Glomerular visceral epithelial cell (primary cell): ENCODE measurements around the gene BLOC1S3.

ENCODE experiments used
- DNase-seq: peaks from one replicate; pipeline ENCODE4 v3.0.0-alpha.2; 2016; ENCODE audit errors: extremely low spot score

Gene BLOC1S3

DNA sequence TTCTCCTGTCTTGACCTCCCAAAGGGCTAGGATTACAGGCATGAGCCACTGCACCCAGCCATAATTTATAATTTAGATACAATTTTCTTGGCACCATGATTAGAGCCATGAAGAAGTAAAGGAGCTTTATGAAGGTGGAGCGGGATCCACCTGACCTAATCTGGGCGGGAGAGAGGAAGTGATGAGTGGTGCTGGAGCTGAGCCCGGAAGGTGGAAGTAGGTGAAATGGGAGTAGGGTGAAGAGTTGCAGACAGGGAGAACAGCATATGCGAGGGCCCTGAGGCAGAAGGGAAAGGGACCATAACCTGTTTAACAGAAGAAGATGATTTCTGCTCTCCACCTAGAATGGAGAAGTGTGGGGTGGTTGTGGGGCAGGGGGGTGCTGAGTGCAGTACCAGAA is 4.2 kb downstream of the BLOC1S3 start:
- no peak for DNase-seq

DNA sequence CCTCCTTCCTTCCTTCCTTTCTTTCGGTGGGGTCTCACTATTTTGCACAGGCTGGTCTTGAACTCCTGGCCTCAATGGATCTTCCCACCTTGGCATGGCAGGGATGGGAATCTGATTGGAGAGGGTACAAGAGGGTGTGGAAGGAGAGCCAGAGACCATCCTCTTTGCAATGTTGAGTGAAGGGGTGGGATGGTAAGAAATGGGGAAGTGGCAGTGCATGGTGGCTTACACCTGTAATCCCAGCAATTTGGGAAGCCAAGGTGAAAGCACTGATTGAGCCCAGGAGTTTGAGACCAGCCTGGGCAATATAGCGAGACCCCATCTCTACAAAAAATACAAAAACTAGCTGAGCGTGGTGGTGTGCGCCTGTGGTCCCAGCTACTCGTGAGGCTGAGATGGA is 5.5 kb downstream of the BLOC1S3 start:
- DNase-seq, result no peak

DNA sequence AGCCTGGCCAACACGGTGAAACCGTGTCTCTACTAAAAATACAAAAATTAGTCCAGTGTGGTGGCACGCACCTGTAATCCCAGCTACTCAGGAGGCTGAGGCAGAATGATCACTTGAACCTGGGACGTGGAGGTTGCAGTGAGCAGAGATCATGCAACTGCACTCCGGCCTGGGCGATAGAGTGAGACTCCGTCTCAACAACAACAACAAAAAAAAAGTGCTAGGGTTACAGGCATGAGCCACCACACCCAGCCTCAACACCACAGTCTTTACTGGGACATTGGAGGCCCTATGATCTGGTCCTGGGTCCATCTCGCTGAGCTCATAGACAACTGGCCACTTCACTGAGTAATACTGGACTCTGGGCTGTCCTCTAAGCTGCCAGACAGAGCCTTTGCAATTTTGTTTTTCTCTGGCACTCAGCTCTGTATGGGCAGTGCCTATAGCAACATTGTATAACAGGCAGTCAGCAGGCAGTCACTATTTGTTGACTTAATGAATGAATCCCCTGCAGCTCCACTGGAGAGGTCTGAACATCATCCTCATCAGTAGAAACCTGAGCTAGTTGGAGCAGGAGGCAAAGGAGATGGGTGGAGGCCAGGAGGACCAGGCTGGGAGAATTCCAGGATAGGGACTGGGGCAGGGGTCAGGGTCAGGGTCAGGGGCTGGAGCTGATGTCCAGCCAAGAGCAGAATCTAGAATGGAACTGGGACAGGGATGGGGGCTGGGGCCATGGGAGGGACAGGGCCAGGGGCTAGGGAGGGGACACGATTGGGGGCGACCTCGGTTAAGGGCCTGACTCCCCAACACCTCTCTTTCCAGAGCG is 8.1 kb downstream of the BLOC1S3 start:
- DNase-seq, result no peak

DNA sequence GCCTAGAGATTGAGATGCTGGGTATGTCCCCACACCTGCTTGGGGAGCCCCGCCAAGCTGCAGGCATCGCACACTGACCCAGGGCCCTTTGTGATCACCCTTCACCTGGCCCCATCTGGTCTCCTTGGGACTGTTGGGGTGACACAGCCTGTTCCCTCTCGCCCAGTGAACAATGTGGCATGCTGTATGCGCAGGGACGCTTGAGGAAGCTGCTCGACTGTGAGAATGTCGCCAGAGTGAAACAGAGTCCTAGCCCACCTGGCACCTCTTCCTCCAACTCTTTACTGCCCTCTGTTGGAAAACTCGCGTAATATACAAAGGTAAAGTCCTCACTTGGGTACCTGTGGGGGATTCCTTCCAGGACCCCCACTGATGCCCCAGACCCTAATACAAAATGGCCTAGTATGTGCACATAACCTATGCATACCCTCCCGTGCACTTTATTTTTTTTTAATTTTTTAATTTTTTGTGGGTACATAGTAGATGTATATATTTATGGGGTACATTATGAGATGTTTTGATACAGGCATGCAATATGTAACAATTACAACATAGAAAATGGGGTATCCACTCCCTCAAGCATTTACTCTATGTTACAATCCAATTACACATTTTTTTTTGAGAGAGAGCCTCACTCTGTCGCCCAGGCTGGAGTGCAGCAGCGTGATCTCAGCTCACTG is 9.0 kb downstream of the BLOC1S3 start:
- peak; percentile 31 for DNase-seq

DNA sequence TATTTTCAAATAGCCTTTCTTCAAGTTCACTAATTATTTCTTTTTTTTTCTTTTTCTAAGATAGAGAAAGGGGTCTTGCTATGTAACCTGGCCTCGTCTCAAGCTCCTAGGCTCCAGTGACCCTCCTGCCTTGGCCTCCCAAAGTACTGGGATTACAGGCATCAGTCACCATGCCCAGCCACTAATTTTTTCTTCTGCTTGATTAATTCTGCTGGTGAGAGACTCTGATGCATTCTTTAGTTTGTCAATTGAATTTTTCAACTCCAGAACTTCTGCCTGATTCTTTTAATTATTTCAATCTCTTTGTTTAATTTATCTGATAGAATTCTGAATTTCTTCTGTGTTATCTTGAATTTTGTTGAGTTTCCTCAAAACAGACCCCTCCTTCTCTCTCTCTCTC is 11.4 kb downstream of the BLOC1S3 start:
- no peak for DNase-seq

DNA sequence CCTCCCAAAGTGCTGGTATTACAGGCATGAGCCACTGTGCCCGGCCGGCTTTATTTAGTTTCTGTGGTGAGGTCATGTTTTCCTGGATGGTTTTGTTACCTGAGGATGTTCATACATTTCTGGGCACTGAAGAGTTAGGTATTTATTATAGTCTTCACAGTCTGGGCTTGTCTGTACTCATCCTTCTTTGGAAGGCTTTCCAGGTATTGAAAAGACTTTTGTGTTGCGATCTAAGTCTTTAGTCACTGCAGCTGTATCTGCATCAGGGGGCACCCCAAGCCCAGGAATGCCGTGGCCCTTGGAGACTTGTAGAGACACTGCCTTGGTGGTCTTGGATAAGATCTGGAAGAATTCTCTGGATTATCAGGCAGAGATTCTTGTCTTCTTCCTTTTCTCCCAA is 12.8 kb downstream of the BLOC1S3 start:
- no peak for DNase-seq

DNA sequence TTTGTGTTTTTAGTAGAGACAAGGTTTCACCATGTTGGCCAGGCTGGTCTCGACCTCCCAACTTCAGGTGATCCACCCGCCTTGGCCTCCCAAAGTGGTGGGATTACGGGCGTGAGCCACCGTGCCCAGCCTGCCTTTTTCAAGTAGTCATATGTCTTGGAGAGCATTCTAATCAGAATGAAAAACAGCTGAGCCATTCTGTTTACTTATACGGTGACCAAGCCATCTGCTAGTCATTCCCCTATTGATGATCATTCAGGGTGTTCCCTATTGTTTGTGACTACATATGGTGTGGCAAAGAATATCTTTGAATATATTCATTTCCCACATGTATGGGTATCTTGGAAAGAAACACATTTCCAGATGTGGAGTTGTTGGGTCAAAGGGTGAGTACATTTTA is 17.2 kb downstream of the BLOC1S3 start:
- no peak for DNase-seq

DNA sequence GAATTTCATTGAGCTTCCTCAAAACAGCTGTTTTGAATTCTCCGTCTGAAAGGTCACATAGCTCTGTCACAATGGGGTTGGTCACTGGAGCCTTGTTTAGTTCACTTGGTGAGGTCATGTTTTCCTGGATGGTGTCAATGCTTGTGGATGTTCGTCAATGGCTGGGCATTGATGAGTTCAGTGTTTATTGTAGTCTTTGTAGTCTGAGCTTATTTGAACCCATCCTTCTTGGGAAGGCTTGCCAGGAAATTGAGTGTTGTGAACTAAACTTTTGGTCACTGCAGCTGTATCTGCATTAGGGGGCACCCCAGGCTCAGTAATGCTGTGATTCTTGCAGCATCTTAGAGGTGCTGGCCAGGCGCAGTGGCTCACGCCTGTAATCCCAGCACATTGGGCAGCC is 22.0 kb downstream of the BLOC1S3 start:
- DNase-seq, result no peak

DNA sequence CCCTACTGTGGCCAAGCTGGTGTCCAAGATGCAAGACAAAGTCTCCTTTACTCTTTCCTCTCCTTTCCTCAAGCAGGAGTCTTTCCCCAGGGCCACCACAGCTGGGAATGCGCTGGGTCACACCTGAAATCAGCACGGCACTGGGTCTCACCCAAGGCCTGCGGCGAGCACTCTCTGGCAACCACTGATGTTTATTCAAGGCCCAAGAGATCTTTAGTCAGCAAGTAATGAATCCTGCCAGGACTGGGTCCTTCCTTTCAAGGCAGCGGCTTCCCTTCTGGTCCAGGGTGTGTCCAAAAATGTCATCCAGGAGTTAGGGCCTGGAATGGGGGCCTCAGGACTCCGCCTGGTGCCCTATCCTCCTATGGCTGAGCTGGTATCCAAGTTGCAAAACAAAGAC is 24.1 kb downstream of the BLOC1S3 start:
- DNase-seq, result no peak

DNA sequence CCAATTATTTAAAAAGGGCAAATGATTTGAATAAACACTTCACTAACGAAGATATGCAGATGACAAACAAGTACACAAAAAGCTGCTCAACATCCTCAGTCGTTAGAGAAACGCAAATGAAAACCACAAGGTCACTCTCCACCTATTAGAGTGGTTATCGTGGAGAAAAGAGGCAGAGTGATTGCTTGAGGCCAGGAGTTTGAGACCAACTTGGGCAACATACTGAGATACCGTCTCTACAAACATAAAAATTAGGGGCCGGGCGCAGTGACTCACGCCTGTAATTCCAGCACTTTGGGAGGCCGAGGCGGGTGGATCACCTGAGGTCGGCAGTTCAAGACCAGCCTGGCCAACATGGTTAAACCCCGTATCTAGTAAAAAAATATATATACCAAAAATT is 27.2 kb downstream of the BLOC1S3 start:
- no peak for DNase-seq

DNA sequence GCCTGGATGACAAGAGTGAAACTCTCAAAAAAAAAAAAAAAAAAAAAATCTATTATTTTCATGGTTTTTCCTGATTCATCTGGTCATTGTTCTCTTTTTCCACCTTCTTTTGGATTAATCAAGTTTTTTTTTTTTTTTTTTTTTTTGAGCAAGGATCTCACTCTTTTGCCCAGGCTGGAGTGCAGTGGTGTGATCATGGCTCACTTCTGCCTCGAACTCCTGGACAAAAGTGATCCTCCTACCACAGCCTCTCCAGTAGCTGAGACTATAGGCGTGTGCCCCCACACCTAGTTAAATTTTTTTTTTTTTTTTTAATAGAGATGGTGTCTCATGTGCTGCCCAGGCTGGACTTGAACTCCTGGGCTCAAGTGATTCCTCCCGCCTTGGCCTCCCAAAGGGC is 27.7 kb downstream of the BLOC1S3 start:
- DNase-seq, result no peak

DNA sequence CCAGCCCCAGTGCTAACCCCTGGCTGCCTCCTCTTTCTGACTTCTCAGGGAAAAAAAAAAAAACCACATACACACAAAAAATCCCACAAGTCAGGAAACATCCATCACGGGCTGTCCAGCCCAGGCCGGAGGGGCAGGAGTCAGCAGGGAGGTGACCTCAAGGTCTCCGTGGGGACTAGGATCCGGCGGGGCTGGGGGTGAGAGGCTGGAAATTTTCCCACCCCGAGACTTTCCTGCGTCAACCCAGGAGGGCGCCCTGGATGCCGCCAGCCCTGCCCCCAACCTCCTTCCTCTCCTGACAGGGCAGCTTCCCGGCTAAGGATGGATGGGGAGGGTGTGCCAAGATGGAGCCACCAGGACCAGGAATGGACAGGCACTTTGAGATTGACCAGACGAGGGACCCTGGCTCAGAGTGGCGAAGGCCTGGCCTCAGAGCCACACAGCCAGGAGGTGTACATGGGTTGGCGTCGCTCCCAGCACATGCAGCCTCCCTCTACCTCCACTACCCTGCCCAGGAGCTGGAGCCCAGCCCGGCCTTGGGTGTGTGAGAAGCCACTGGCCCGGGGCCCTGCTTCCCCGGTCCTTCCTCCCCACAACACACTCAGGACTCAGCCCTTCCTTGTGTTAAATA is 33.3 kb downstream of the BLOC1S3 start:
- no peak for DNase-seq

DNA sequence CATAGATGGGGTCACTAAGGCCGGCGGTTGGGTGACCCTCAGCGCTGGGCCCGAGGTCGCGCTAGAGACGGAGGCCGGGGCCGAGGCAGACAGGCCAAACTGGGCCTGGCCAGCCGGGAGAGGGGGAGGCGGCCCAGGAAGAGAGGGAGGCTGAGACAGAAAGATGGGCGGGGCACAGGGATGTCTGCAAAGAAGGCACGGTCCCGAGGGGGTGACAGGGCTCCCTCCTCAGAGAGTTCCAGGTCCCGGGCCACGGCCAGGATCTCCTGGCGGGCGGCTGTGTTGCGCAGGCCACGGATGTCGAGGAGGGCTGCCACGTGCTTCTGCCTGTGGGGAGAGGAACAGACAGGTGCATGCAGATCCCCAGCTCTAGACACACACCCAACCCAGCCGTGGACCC is 34.4 kb downstream of the BLOC1S3 start:
- DNase-seq, result no peak

DNA sequence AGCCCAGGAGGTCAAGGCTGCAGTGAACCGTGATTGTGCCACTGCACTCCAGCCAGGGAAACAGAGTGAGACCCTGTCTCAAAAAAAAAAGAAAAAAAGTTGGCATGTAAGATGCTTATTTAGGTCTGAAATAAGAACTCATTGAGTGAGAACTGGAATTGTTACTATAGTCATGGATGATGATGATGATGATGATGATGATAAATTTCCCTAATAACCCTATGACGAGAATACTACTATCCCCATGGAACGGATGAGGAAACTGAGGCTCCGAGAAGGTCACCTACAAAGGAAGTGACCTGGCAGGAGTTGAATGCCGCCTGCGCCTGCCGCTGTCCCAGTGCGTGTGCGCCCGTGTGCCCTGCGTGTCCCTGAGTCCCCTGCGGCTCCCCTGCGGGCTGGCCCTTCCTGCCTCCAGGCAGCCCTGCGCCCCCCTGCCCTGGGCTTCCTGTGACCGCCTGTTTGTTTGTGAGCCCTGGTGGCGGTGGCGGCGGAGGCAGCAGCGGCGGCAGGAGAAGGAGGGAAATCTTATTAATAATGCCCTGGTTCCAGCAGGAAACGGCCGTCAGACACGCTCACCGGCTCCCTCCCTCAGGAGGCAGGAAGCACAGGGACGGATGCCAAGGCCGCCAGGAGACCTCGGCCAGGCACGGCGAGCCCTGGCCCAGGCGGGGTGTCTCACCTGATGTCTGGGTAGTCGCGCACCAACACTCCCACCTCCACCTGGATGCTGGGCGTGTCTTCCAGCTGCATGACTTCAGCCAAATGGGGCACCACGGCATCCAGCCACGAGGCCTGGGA is 37.0 kb downstream of the BLOC1S3 start:
- peak; percentile 31 for DNase-seq

DNA sequence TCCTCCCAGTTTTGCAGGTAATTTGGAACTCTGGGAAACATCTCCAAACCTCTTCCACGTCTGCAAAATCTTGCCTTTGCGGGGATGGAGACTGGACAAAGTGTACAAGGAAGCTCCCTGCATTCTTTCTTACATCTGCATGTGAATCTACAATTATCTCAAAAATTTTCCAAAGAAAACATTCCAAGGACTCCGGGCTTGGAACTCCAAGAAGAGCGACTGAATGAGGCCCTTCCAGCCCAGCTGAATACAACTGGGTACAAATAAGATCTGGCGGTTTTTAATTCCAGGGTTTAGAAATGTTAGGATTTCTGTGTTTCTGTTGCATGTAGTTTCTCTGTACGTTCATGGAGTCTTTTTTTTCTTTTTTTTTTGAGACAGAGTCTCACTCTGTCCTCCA is 38.1 kb downstream of the BLOC1S3 start:
- no peak for DNase-seq

DNA sequence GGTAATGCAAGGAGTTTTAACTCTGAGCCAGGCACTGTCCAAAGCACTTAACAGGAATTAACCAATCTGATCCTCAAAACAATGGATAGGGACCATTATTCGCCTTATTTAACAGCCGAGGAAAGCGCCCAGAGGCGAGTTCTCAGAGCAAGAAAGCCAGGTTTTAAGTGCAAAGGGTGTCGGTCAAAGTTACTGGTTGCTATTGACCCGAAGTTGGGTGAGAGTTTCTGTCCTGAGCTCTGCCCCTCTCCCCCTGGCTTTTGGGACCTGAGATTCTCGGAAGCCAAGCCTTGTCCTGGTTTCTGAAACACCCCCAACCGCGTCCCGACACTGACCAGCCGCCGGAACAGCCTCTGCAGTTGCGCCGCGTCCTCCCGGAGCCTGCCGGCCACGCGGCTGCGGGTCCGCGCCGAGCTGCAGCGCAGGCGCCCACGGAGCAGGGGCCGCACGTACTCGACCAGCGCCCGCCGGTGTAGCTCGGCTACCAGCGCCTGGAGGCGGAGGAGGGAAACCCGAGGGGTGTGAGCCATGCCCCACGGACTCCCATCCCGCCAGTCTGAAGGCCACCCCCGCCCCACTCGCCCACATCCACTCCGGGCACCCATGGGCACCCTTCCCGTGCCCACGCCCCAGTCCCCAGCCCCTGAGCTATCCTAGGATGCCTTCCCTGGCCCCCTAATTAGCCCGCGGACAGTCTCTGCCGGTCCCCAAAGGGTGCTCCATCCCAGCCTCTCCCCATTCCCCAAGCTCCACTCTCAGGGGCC is 38.8 kb downstream of the BLOC1S3 start:
- DNase-seq, result no peak

DNA sequence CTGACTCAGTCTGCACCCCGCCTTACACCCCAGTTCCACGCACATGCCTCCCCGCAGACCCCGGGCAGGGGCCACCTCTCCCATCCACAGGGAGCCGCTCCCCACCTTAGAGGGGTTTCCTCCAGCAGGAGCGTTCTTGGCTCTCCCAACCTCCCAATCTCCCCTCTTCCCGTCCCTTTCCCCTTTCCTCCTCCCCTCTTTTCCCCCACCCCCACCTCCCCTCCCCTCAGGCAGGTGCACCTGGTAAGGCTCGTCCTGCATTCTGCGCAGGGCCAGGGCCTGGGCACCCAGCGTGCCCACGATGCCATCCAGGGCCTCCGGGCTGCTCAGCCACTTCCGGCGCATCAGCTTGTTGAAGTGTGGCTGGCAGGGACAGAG is 39.4 kb downstream of the BLOC1S3 start:
- no peak for DNase-seq

DNA sequence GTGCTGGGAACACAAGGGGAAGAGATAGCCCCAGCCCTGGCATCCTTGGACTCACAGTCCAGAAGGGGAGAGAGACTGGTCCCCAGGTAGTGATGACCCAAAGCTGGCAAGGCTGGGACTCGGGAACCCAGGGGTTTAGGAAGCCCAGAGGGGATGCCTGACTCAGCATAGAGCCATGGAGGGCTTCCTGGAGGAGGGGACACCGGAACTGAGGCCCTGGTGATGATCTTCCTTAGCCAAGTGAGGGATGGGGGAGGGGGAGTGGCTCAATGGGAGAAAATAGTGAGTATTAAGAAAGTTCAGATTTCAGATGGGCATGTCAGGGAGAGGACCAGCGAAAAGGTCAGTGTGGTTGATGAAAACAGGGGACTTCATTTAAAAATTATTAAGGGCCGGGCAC is 39.8 kb downstream of the BLOC1S3 start:
- DNase-seq, result no peak

DNA sequence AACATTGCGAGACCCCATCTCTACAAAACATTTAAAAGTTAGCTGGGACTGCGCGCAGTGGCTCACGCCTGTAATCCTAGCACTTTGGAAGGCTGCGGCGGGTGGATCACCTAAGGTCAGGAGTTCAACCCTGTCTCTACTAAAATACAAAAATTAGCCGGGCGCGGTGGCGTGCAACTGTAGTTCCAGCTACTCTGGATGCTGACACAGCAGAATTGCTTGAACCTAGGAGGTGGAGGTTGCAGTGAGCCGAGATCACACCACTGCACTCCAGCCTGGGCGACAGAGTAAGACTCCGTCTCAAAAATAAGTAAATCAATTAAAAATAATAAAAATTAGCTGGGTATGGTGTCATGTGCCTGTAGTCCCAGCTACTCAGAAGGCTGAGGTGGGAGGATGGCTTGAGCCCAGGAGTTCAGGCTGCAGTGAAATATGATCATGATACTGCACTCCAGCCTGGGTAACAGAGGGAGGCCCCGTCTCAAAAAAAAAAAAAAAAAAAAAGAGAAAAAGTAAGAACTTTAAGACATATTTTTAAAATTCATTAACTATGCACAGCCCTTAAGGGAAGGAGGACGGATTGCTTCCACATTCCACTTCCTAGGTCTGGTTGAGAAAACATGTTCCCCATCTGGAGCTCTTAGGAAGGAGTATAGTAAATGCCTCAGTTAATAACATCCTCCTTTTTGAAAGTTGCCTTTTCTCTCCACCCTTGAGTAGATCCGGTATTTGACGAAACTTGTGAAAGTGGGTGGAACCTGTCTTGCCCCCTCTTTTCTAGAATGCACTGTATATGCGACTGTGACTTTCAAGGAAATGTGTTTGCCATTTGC is 40.5 kb downstream of the BLOC1S3 start:
- no peak for DNase-seq

DNA sequence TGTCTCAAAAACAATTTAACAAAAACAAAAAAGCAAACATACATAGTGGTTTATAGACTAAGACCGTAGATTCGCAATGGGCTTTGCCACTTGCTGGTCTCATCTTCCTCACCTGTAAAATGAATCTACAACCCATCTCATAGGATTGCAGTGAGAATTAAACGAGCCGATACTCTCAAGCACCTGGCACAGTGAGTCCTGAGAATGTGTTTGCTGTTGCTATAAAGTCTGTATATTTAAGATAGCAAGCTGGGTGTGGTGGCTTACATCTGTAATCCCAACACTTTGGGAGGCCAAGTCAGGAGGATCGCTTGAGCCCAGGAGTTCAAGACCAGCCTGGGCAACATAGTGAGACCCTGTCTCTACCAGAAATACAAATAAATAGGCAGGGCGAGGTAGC is 44.1 kb downstream of the BLOC1S3 start:
- no peak for DNase-seq

DNA sequence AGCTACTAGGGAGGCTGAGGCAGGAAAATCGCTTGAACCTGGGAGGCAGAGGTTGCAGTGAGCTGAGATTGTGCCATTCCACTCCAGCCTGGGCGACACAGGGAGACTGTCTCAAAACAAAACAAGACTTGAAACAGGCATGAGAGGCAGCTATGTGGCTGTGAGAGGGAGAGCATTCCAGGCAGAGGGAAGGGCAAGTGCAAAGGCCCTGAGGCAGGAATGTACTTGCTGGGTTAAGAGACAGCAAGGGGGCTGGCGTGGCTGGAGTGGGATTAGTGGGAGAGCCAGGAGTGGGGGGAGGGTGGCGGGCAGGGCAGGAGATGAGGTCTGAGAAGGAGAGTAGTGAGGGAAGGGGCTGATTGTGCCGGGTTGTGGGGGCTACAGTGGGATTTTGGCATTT is 45.3 kb downstream of the BLOC1S3 start:
- no peak for DNase-seq
